Lower leg skin (tissue), 3 donors: ENCODE results near the gene FAM53A.

Source experiments
- CTCF ChIP-seq, 3 donors: fragments of 450-650 bp; IDR thresholded peaks; one replicate each; pipeline ENCODE4 v1.5.1; 2016; ENCODE audit warnings: antibody characterized with exemption in 3 of 3, mild to moderate bottlenecking in 3 of 3, moderate library complexity in 2 of 3
- POLR2A ChIP-seq, 2 donors: fragments of 450-650 bp; IDR thresholded peaks; one replicate each; pipeline ENCODE4 v1.6.1; 2016 to 2017; ENCODE audit warnings: antibody characterized with exemption in 2 of 2, mild to moderate bottlenecking in 1 of 2, moderate library complexity in 1 of 2

- TF ChIP-seq CTCF (IDR thresholded peaks at IDR 0.05) (no peak), POLR2A (IDR thresholded peaks at IDR 0.05) (no peak)
These were observed 67.6 kb downstream of the FAM53A start for GRCh38 chr4:1616557-1616930.
